Measurements from ENCODE around the gene AKR1C2.

GRCh38 chr10:5042922-5043321, 39.3 kb upstream of the AKR1C2 start:
- TF ChIP-seq CTCF (IDR thresholded peaks at IDR 0.05) (no peak), POLR2A (IDR thresholded peaks at IDR 0.05) (no peak)
